Measurements from ENCODE around the gene MOSPD2.

MOSPD2 gene

DNA sequence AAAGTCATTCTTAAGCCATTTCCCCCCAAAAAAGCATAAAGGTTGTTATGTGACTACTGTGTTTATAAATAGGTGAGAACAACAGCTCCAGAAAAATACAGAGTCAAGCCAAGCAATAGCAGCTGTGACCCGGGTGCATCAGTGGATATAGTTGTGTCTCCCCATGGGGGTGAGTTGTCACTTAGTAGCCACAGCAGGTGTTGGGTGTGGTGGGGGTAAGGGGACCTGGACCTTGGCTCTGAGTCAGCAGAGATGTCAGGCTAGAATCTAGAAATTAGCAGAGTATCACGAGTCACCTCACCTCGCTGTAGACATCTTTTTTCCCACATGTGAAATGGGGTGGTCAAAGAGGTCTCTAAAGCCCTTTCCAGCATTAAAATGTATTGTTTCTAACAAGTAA is 42.4 kb downstream of the MOSPD2 start:
- no peak for DNase-seq (ENCODE audit: low spot score)

DNA sequence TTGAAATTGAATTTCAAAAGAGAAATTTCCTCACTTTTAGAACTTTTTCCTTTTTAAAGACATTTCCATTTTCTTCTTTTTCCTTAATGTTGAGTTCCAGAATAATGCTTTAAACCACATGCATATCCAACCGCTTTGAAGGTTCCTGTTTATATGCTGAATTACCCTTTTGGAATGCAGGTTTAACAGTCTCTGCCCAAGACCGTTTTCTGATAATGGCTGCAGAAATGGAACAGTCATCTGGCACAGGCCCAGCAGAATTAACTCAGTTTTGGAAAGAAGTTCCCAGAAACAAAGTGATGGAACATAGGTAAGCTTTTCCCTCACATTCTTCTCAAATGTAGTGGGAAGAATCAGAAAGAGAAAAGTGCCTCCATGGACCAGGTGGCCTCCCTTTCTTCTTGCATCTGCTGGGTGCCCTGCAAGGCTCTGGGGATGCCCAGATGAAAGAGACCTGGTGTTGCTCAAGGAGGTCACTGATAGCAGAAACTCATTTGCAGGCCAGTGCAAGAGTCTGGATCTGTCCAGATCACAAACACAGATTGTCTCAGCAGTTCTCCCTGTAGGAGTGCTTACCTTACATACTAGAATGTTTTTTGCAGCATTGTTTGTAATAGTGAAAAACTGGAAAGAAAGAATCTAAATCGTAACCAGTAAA is 42.9 kb downstream of the MOSPD2 start:
- peak; percentile 22 for DNase-seq (ENCODE audit: low spot score)

DNA sequence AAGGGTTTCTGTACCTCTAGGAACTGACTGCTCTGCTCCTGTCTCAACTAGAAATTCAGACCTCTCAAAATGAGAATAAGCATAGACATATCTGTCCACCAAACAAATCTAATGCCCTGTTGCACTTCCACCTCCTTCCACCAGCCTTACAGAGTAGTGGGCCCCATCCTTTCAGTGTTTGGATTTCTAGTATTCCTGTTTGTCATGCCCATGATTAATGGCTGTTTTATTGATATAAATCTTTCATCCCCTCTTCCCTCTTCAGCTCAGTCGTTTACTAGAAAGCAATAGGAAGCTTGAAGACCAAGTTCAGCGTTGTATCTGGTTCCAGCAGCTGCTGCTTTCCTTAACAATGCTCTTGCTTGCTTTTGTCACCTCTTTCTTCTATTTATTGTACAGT is 46.2 kb downstream of the MOSPD2 start:
- no peak for DNase-seq (ENCODE audit: low spot score)

DNA sequence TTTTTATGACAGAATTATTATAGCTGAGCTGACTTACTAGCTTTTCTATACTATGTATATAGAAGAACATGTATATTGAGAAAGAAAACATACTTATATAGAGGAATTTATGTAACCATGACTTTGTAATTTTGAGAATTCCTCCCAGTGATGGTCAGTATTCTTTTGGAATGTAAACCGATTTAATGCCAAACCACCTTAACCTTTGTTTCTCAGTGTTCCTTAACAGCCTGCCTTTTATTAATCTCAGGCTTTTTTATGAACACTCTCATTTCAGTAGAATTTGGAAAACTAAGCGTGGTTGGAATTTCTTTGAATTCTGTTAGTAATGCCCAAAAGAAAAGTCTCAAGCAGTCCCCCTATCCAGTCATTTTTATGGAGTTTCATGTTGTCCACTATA is 47.0 kb downstream of the MOSPD2 start:
- peak; percentile 35 for DNase-seq (ENCODE audit: low spot score)

DNA sequence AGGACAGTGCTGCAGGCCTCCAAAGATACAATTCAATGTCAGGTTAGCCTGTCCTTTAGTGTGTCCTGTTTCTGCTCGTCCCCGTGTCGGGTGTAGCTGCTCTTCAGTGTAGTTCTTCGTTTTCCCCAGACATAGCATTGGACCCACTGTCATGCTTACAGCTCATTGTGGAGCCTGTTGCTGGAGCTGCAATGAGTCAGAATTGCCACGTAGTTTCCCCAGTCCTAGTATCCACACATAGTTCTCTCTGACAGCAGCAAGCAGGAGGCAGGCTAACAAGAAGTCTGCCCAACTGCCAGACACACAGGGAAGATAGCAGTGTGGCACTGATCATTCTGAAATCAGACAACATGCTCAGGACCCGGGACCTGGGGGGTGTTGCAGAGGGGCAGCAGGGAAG is 49.2 kb downstream of the MOSPD2 start:
- DNase-seq (ENCODE audit: low spot score) = peak; percentile 81

DNA sequence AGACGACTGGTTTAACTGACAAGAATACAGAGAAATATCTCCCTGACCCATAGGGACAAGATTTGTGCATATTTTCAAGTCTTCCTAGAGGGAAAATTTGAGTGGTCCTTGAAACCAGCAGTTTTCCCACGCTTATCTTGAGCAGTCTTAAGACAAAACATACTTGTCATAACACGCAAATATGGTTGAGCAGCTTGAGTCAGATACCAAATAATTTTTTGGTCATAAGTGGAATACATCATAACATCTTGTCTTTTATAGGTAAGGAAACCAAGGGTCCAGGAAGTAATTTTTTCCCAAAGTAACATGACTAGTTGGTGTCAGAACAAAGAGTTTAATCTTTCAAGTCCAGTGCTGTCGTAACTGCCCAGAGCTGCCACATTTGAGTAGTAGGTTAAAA is 50.5 kb downstream of the MOSPD2 start:
- no peak for DNase-seq (ENCODE audit: low spot score)

DNA sequence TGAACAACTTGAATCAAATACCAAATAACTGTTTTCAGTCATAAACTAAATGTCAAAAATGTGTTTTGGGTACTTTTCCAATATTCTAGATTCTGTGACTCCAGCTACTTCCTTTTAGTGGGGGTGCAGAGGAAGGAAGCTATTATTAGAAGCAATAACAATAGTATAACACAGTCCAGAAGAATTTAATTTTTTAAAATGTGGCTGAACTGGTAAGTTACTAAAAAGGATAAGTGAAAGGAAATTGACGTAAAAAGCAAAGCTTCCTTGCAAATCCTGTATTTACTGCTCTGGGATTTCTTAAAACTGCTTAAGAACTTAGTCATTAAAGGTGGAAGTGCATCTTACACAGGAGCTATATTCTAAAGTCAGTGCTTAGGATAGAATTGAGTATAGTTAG is 53.2 kb downstream of the MOSPD2 start:
- DNase-seq (ENCODE audit: low spot score) = no peak

DNA sequence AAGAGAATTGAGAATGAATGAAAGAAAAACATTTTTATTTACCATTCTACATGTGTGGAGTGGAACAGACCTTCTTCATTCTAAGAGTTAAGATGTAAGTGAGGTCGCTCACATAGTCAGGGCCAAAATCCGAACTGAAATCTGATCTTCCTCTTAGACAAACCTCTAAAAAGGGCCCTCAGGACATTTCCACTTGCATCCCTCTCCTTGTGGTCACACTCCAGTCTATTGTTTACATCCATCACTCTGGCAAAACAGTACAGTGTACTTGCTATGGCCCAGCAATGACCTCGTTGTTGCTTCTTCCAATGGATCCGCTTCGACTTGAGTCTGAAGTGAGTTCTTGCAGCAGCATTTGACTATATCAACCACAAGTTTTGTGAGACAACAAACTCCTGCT is 54.2 kb downstream of the MOSPD2 start:
- DNase-seq (ENCODE audit: low spot score) = peak; percentile 7

DNA sequence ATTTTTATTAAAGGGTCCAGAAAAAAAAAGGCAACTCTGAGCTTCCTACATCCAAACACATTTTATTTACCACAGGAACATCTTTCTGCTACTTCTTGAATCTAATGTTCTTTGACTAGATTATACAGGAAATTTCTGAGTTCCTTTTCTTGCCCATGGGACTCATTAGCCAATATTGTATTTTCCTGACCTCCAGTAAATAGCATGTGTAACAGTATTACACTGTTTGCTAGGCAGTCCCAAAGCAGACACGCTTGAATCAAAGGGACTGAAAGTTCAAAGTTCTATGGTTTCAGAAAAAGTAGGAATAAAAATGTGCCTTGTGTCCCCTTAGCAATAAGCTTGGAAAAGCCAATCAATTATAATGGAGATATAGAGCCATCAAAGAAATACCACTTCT is 57.4 kb downstream of the MOSPD2 start:
- no peak for DNase-seq (ENCODE audit: low spot score)

DNA sequence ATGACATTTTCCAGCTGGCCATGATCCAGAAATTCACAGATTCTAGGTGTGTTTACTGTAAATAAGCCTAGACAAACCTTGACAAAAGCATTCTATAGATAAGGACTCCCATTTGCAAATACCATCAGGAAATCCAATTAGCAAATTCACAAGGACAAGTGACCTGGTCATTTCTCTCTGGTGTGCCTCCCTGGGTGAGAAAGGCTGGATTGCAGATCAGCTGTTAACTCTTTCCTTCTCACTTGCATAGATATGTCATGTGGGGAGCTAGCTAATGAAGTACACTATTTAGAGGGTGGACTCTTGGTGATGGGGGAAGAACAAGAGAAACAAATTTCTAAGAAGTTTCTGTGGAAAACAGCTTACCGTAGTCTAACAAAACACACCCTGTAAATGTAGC is 58.9 kb downstream of the MOSPD2 start:
- no peak for DNase-seq (ENCODE audit: low spot score)

DNA sequence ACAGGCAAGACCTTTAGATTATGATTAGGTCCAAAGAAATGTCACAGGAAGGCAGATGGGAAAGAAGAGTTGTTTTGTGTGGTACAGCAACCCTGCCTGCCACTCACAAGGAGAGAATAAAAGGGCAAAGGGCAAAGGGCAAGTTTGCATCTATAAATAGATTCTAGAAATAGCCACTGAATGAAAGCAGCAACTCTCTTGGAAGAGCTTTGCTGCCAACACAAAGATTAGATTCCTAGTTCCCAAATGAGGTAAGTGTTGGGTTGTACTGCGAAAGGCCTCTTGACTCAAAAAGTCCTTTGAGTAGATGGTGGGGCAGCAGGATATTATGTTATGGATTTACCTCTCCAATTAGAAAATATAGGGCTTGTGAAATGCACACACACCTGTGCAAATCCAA is 61.2 kb downstream of the MOSPD2 start:
- DNase-seq (ENCODE audit: low spot score) = no peak

DNA sequence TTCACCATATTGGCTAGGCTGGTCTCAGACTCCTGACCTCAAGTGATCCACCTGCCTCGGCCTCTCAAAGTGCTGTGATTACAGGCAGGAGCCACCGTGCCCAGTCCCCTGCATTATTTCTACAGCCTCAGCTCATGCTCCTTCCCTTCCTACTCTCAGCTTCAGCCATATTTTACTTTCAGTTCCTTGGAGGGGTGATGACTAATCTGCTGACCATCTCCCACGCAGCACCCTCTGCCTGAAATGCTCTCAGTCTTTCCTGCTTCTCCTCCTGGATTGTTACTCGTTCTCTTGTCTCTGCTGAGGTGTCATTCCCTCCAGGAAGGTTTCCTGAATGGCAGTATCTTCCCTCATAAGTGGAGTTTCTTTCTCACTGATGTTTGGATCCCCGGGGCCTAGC is 63.3 kb downstream of the MOSPD2 start:
- peak; percentile 72 for DNase-seq (ENCODE audit: low spot score)

DNA sequence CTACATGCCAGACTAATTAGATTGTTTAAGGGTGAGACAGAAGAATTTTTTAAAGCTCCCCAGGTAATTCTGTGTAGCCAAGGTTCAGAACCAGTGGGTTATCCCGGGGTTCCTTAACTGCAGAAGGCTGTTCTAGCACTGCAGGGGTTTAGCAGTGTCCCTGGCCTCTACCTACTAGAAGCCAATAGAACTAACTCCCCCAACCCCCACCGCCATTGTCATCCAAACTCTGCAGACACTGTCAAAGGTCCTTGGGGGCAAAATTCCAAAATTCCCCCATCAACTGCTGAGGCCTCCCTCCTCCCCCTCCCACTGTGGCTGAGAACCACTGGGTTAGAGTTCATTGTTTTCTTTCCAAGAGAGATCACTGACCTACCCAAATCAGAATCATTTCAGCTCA is 66.4 kb downstream of the MOSPD2 start:
- no peak for DNase-seq (ENCODE audit: low spot score)

DNA sequence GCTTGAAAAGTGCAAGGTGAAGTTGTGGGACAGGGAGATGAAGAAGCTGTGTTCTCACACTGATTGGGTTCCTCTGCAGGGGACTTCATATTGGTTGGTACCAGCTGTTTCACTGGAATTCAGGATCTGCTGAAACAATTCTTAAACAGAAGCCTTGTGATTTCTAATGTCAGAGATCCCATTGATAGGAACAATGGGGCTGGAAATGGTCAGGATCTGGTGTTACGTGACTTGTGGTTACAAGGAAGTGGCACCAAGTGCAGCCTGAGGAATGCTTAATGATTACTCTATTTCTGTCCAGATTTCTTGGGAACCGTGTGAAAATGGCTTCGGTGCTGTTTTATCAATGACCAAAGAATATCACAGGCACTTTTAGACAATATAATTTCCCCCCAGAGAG is 68.1 kb downstream of the MOSPD2 start:
- DNase-seq (ENCODE audit: low spot score) = no peak

DNA sequence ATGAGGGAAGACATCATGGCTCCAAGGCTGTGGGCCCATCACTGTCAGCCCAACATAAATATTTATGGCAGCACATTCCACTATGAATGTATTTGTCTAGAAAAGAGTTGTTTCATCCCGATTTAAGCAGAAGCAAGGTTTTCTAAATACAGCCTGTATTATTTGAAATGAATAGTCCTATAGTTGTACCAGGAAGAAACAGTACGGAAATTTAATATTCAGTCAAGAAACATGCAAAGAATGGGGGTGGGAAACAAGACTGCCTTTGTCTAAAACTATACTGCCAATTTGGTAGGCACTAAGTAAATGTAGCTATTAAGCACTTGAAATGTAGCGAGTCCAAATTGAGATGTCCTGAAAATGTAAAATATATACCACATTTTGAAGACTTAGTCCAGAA is 69.1 kb downstream of the MOSPD2 start:
- DNase-seq (ENCODE audit: low spot score) = no peak

DNA sequence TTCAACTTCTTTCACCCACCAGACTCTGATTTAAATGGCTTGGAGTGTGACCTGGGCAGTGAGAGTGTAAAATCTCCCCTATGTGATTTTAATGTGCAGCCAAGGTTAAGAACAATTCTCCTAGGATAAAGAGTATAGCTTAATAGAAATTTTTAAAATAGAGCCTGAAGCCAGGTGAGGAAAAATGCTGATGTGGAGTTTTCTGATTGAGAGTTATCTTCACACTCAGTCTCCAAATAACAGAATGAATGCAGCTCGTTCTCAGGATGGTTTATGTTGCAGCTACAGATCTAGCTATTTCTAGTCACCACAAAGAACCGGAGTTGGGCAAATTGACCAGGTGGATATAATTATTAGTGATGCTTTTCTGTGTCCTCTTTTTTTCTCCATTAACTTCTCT is 70.7 kb downstream of the MOSPD2 start:
- no peak for DNase-seq (ENCODE audit: low spot score)

DNA sequence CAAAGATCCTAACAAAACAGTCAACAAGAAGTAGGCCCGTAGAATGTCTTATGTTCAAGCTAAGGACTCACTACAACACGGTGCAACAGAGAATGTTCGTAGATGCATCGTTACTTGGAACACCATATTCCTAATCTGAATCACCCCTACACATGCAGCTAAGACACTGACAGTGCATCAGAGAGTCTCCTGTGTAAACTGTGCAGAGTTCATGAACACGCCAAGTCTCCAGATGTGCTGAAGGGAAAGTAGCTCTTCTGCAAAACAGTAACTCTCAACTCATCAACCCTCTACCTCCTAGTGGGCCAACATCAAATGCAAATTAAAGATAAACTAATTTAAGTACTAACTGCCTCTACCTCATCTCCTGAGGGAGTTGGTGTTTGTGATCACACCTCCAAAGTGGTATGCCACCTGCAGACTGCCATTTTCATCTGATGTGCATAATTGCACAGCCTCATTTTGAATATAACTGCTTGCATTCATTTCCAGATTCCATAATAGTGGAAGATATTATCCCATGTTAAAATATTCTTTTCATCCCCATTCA is 73.5 kb downstream of the MOSPD2 start:
- DNase-seq (ENCODE audit: low spot score) = no peak

DNA sequence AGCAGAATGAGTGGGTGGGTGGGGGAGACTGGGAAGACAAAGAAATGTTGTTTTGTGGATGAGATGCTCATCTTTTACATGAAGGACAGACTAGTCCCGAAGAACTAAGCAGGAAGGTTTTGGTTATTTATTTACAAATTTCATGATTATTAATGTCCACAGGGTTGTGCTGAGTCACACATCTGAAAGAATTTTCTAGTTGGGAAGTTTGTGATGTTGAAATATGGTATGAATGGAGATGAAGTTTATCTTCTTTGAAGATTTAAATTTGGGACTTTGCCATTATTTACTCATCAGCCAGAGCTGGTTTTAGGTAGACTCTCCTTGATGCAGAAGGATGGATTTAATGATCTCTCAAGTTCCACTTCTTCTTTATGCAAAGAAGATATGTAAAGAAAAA is 75.5 kb downstream of the MOSPD2 start:
- no peak for DNase-seq (ENCODE audit: low spot score)

DNA sequence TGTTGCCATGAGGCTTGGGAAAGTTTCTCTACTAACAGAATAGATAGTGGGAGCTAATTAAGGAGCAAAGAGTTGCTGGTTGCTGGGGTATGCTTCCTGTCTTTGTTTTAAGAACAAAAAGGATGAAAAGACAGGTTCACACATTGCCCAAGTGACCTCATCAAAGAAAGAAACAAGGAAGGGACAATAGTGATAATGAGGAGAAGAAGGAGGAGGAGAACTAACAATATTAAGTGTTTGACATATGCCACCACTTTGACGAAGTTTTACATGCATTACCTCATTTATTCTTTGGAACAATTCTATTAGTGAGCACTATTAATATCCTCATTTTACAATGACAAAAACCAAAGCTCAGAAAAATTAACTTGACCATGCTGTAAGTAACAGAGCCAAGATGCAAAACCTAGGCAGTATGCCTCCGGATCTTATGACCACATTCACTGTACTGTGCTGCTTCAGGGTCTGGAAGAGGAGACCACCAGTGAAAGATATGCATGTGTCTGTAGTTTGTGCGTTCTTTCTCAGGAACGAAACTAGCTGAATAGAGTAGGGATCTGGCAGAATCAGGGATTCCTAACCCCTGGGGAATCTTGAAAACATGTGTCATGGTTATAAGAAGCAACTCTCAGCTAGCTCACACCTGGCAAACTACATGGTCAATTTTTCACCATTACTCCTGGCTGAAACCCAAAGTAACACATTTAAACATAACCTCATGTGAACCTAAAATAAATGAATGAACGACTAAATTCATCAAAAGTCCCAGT is 83.8 kb downstream of the MOSPD2 start:
- no peak for DNase-seq (ENCODE audit: low spot score)

DNA sequence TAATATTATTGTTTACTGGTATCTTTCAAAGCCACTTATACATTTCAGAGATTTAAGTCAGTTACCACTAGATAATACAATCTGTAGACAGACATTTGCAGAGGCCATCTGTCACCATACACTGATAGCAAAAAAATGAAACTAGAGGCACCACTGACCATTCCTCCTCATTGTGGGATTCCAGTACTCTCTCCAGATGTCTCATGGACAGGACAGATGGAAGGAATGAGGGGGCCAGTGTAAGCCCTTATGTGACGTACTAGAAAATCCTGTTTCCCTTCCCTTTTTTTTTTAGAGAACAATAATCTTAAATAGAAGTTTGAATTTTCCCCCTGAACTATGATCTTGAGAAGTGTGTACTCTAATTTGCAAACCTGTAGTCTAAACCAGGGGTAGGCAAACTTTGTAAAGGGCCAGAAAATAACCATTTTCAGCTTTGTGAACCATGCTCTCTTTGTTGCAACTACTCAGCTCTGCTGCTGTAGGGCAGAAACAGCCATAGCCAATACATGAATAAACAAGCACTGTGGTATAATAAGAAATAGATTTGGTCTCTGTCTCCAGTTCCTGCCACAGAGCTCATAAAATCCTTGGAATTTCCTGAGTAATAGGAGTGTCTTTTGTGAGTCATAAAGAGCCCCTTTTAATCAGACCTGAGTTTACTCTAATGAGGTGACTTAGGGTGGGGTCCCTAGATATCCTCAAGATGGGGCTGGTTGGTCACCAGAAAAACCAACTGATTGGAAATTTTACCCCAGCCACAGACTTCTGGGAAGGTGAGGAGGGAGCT is 90.4 kb downstream of the MOSPD2 start:
- DNase-seq (ENCODE audit: low spot score) = peak; percentile 31

DNA sequence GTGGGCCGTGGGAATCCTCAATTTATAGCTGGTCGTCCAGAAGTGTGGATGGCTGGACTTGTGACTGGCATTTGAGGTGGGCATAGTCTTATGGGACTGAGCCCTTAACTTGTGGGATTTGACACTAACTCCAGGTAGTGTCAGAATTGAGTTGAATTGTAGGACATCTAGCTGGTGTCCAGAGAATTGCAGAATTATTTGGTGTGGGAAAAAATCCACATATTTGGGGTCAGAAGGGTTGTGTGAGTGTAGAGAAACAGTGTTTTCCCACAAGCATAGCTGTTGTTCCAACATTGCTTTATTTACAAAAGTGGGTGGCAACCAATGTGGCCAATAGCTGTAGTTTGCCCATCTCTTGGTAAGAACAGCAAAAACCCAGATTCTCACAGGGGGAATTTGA is 91.3 kb downstream of the MOSPD2 start:
- DNase-seq (ENCODE audit: low spot score) = no peak
